Measurements from ENCODE around the gene KIF16B. TPM values are rescaled to one million over a fixed set of nuclear protein-coding genes. Genes with fewer than 3 reads are reported as not detected.

The KIF16B gene
- total and polyA plus RNA-seq, 2 of the 8 experiments (the other 6 are each of a cell fraction or from before 2014, with no cell fraction given): 3.0 to 9.2 TPM

- TF ChIP-seq CTBP2 (IDR thresholded peaks at IDR 0.05; ENCODE audit: borderline replicate concordance, insufficient read depth, insufficient read length, low read length): no peak
- TF ChIP-seq ATF3 (IDR thresholded peaks at IDR 0.05; ENCODE audit: insufficient read depth, low read depth, low read length): no peak
Observed at GRCh38 chr20:16606468-16607070, 33.3 kb upstream of the KIF16B start (continued).

Measured in H1 (cell line).